HTERT RPE-1 (cell line): Measurements from ENCODE around the gene MAP4.

ENCODE experiments used
- in situ Hi-C: fragments of 300-500 bp; cut with MboI; formaldehyde crosslinking; loops from 4 replicates; pipeline ENCODE4 v1.14.3; 2020; ENCODE audit warnings: low sequenced_read_pairs

MAP4 gene

DNA sequence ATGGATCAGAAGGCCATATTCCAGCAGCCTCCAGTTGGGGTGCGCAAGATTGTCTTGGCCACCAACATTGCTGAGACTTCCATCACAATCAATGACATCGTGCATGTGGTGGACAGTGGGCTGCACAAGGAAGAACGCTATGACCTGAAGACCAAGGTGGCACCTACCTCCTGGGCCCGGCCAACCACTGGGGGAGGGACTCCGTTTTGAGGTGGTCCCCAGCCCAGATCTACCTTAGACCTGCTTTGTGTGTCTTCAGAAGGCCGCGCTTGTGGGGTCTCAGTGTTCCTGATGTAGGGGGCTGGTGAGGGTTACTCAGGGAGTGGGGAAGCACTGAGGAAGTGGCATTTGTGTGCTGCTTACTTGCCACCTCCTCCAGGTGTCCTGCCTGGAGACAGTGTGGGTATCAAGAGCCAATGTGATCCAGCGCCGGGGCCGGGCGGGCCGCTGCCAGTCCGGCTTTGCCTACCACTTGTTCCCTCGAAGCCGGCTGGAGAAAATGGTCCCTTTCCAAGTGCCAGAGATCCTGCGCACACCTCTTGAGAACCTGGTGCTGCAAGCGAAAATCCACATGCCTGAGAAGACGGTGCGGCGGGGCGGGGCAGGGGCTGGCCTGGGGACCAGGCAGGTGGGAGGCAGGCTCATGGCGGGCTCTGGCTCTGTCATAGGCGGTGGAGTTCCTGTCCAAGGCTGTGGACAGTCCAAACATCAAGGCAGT lies 168.3 kb downstream of the MAP4 start:
- in situ Hi-C loops: loop anchor here (25.0 kb wide), 1 partner anchor 314 kb away; no protein-coding TSS in a partner anchor

DNA sequence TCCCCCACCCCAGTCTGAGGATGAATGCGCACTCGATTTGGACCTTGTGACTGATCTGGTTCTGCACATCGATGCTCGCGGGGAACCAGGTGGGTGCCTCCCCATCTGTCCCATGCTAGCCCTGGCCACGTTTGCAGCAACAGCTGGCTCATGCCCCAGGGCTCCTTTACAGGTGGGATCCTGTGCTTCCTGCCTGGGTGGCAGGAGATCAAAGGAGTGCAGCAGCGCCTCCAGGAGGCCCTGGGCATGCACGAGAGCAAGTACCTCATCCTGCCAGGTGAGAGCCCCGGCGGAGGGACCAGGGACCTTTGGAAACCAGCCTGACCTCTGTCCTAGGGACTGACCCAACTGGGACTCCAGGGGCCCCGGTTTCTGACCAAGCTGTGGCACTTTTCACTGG lies 169.0 kb downstream of the MAP4 start:
- in situ Hi-C loops: loop anchor here (25.0 kb wide), 1 partner anchor 315 kb away; no protein-coding TSS in a partner anchor

DNA sequence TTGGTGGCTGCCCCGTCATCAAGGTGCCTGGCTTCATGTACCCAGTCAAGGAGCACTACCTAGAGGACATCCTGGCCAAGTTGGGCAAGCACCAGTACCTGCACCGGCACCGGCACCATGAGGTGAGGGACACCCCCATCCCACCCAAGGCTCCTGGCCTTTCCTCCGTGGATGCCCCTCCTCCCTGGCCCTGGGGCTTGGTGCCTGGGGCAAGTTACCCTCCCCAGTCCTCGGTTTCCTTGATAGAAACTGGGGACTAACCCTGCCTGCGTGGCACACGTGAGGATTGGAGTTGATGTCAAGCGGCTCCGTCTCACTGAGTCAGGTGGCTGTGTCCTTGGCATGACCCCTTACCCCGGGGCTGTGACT lies 169.4 kb downstream of the MAP4 start:
- in situ Hi-C loops: loop anchor here (25.0 kb wide), 1 partner anchor 315 kb away; no protein-coding TSS in a partner anchor

DNA sequence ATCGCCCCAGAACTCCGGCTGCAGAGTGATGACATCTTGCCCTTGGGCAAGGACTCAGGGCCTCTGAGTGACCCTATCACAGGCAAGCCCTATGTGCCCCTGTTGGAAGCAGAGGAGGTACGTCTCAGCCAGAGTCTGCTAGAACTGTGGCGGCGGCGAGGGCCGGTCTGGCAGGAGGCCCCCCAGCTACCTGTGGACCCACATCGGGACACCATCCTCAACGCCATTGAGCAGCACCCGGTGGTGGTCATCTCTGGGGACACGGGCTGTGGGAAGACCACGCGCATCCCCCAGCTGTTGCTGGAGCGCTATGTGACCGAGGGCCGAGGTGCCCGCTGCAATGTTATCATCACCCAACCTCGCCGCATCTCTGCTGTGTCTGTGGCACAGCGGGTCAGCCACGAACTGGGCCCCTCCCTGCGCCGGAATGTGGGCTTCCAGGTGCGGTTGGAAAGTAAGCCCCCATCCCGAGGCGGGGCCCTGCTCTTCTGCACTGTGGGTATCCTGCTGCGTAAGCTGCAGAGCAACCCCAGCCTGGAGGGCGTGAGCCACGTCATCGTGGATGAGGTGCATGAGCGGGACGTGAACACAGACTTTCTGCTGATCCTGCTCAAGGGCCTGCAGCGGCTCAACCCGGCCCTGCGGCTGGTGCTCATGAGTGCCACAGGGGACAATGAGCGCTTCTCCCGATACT lies 169.9 kb downstream of the MAP4 start:
- in situ Hi-C loops: loop anchor here (25.0 kb wide), 1 partner anchor 316 kb away; no protein-coding TSS in a partner anchor

DNA sequence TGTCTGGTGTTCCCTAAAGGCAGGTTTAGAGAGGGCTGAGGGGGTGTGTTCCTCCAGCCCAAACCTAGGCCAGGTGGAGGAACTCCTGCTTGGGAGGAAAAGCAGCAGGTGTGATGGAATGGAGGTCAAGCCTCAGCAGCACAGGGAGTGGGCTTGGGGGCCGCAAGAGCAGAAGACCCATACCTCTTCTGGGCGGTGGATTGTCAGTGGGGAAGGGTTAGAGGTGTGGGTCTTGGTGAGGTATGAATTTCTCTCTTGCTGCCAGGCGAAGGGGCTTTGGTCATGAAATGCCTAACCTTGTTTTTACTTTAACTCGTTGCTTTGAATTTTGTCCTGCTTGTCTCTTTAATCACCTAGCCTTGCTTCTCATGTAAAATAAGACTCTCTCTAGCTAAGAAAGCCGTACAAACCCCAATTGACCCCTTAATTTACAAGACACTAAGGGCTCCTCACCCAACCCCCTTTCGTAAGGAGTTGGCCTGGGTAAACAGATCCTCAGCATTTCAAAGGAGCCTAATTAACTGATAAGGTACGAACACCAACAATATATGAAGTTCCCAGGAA lies 174.3 kb downstream of the MAP4 start:
- in situ Hi-C loops: loop anchor here (25.0 kb wide), 1 partner anchor 320 kb away; no protein-coding TSS in a partner anchor

DNA sequence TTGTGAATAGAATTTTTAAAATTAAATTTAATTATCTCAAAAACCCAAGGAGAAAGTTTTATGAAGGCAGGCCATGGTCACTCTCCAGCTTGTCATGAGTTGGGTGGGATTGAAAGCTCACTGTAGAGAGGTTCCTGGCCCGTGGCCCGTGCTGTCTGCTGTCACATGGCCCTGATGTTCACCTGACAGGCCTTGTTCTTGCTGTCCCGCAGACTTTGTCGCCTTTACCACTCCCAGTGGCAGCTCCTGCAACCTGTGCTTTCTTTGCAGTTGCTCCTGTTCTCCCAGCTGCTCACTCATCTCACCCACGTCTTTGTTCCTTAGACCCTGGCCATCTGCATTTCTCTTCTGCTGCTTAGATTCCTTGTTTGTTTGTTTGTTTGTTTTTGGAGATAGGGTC lies 177.7 kb downstream of the MAP4 start:
- in situ Hi-C loops: loop anchor here (25.0 kb wide), 1 partner anchor 324 kb away; no protein-coding TSS in a partner anchor

DNA sequence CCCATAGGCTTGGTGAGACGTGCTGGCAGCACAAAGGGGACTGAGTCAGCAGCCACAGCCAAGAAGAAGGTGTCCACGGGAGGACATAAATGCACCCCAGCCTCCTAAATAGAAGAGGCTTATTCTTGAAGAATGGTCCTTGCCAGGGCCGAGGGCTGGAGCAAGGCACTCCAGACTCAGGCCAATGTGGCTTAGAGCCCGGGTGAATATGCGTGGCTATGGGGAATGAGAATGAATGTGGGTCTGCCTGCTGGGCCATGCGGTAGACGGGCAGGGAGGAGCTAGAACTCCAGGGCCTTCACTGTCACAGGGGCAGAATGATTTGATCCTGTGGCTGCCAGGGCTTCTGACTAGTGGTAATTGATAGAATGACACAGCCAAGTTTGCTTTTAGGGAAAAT lies 179.2 kb downstream of the MAP4 start:
- in situ Hi-C loops: loop anchor here (25.0 kb wide), 1 partner anchor 325 kb away; no protein-coding TSS in a partner anchor

DNA sequence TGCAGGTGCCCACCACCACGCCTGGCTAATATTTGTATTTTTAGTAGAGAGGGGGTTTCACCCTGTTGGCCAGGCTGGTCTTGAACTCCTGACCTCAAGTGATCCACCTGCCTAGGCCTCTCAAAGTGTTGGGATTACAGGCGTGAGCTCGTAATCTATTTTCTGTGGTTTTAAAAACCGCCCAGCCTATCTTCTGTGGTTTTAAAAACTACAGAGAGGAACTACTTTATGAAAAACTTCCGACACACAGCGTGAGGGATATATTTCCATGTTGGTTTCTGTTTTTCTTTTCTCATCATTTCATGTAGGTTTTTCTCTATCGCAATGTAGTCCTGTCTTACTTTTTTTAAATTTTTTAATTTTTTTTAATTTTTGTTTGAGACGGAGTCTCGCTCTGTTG lies 186.7 kb downstream of the MAP4 start:
- in situ Hi-C loops: loop anchor here (25.0 kb wide), 1 partner anchor 333 kb away; no protein-coding TSS in a partner anchor

DNA sequence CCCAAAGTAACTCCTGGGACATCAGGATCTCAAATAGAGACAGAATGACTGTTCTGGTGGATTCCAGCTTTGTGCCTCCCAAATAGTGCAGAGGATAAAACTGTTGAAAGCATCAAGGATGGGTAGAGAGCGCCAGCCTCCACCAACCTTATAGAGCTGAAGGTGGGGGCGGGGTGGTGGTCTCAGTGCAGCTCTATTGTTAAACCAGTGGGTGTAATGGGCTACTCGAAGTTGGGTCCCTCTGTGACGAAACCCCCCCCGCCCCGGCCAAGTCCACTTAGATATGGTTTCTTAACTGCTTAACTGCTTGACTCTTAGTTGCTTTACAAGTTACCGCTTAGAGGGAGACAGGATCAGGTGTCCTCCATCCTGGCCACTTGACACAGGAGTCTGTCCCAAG lies 190.6 kb downstream of the MAP4 start:
- in situ Hi-C loops: loop anchor here (25.0 kb wide), 1 partner anchor 337 kb away; no protein-coding TSS in a partner anchor

DNA sequence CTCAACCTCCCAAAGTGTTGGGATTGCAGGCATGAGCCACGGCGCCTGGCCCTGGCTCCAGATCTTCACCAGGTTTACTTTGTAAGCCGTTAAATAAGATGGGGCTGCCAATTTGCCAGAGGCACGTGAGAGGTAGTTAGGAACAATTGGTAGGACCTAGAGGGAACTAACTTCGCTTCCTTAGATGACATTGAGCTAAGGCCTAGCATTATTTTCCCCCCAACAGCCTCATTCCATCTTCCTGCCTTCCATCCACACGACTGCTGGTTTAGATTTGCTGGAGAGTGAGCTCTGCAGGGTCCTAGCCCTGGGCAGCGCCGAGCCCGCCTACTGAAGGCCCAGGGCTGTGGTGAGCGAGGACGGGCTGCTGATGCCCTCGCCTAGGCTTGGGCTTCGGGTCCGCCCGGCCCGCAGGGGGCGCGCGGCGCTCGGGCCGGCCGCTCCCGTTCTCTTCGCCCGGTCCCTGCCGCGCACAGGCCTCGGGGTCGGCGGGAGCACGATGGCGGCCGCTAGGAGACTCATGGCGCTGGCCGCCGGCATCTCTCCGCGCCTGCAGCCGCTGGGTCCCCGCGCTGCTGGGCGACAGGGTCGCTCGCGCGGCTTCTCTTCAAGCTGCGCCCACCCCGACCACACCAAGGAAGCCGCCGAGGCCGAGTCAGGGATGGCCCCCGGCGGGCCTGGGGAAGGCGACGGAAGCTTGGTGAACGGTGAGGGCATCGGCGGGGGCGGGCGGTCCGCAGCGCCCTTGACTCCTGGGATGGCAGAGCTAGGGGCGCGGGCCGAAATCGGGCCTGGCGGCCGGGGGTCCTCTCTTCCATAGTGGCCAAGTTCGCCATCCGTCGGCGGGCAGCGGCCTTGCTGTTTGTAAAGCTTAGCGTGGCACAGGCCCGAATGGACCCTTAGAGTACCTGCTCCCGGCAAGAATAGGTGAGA lies 191.4 kb downstream of the MAP4 start:
- in situ Hi-C loops: loop anchor here (25.0 kb wide), 1 partner anchor 337 kb away; no protein-coding TSS in a partner anchor

DNA sequence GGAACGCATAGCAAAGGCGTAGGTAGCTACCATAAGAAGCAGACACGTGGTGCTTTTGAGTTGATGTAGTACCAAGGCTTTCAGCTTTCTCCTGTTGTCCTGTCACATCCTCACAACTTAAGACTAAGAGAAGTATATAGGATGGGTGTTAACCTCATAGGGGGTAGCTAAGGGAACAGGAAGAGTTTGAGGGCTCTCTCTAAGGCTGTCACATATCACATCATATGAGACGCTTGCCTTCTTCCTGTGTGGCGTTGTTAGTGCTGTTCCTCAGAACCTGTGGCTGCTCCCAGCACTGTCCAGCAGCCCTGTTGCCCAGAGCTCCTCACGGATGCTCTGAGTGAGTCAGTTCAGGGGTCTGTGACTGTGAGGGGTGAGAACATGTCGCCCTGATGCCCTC lies 198.6 kb downstream of the MAP4 start:
- in situ Hi-C loops: no loop called here

DNA sequence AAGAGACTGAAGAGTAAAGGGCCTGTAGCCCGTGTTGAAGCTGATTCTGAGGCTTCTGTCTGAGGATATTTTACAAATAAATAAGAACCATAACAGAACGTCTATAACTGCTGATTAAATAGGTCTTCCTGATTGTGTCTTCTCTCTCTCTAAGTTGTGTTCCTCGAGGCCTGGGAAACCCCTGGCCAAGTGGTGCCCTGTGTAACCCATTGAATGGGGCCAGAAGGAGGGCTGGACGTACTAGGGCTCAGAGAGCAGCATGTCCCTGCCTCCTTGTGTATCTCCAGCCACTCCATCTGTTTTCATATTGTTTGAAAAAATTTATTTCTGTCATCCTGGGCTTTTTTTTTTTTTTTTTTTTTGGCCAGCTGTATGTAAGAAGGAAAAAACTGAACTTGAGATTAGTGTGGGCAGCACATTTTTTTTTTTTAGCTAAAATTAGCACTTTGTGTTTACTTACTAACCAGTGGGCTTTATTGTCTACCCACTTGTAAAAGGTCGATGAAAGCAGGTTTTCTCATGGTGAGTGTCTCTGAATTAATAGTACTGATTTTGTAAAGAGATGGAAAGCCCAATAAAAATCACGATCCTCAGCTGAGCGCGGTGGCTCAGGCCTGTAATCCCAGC lies 202.6 kb downstream of the MAP4 start:
- in situ Hi-C loops: no loop called here

DNA sequence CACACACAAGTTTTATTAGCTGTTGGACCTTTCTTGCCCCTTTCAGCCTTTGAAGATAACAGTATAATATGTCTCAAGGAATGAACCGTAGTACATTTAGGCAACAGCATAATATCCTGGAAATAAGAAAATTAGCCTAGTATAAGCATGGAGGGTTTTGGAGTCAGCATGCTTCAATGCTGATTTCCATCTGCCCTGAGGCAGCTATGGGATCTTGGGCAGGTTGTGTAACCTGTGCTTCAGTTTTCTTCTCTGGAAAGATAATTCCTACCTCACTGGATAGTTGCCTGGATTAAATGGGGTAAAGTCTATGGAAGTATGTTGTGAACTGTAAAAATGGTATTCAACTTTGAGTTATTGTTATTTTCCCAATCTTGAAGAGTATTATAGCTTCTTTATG lies 211.6 kb downstream of the MAP4 start:
- in situ Hi-C loops: no loop called here

DNA sequence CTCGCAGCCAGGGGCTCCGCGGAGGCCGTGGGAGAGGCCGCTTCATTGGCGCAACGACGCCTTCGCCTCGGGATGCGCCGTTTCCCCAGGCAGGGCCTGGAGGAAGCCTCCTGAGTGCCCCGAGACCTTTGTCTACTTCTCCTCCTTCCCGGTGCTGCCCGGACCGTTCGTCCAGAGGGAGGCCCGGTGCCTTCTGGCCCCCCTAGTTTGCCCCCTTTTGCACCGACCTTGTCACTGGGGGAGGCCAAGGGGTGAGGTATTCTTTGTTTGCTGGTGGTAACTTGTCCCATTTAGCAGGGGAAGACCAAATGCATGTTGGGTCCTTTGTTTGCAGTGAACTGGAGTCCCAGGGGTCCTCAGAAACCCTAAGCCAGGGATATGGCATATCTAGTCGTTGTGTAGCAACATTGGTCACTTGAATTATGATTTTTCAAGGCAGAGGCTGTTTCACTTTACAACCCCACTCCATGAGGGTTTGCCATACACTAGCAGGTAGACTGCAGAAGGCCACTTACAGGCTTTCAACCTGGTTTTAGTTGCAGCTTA lies 212.7 kb downstream of the MAP4 start:
- in situ Hi-C loops: no loop called here

DNA sequence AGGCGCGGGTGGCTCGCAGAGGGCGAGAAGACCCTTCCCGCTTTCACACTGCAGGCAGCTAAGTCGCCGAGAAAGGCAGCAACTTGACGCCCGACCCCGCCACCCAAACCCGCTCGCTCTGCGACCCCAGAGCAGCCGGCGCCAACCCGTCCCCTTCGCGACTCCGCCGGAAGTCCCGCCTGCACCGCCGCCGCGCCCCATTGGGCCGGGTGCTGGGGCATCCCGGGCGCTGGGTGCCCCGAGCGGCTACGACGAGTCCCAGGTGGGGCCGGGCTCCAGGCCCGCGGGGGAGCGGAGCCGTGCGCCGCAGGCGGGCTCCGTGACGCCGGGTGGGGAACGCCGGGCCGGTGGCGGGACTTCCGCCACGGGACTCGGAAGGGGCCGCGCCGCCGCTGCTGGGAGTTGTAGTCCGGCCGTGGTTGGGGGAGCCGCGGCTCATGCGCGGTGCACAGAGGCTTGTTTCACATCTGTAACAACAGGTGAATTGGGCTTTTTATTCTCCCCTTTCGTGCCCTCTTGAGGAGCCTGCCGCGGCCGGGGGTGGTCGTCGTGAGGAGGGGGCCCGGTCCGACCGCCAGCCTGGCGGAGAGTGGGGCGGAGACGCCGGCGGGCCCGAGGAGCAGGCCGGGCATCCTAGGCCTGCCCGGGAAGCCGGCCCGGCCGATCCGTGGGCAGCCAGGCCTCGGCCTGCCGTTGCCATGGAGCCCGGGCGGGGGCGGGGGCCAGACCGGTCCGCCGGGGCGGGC lies 213.3 kb downstream of the MAP4 start, which contains the start of gene DHX30:
DHX30 (plus strand) TSS at position 405 of the 746 bp plus-strand sequence. CDS start 7,546 bp downstream, outside the sequence.
- in situ Hi-C loops: no loop called here
